LNCAP (cell line): ENCODE measurements around the gene MYH15.

Experiments
- TF ChIP-seq, protein P1 (sequence below): fragments of 450-650 bp; IDR thresholded peaks from 2 replicates; pipeline ENCODE4 v1.5.1; 2017; ENCODE audit warnings: mild to moderate bottlenecking

The MYH15 gene

DNA sequence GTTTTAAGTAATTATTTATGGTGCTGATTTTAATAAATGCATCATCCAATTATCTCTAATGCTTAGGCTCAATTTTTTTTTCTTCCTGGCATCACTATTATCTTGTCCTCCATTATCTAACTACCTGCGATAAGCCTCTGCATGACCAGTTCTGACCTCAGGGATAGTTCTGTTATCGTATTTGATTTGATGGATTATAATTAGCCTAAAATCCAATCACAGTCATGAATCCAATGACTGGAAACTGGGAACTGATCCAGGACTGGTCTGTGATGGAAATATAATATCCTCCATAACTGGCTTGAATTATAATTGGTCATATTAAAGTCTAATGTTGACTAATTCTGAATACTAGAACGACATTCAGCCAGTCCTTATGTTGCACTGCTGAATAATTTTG lies 1.1 kb downstream of the MYH15 start:
- TF ChIP-seq, protein P1, sequence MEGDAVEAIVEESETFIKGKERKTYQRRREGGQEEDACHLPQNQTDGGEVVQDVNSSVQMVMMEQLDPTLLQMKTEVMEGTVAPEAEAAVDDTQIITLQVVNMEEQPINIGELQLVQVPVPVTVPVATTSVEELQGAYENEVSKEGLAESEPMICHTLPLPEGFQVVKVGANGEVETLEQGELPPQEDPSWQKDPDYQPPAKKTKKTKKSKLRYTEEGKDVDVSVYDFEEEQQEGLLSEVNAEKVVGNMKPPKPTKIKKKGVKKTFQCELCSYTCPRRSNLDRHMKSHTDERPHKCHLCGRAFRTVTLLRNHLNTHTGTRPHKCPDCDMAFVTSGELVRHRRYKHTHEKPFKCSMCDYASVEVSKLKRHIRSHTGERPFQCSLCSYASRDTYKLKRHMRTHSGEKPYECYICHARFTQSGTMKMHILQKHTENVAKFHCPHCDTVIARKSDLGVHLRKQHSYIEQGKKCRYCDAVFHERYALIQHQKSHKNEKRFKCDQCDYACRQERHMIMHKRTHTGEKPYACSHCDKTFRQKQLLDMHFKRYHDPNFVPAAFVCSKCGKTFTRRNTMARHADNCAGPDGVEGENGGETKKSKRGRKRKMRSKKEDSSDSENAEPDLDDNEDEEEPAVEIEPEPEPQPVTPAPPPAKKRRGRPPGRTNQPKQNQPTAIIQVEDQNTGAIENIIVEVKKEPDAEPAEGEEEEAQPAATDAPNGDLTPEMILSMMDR = no peak

DNA sequence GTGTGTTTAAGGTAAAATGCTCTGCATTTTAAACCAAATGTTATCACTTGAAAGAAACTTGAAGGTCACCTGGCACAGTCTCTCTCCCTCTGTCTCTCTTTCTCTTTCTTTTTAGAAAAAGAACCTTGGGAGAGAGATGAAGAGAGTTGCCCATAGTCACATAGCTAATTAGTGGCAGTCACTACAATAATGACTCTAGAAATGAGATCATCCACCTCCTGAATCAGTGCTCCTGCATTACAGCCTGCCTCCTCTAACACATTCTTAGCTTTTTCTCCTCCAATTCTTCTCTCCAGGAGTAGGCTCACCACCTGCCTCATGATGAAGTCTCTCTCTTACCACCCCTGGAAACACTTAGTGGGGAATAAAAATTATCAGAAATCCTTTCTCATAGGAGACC lies 2.5 kb downstream of the MYH15 start:
- TF ChIP-seq, protein P1 = no peak

DNA sequence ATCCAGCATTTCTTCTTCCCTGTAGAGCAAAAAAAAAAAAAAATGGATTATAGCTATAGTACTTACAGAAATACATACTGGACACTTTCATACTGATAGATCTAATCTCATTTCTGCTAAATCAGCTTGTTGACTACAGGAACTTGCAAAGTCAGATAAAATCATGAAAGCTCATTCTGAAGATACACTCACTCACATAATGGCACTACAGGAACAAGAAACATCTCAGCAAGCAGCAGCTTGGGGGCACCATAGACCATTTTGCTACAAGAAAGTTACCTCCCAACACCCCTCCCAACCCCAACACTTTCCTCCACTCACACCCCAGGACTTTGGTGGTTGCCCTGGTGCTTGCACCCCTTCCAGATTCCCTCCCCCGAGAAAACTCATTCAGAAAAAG lies 4.6 kb downstream of the MYH15 start:
- TF ChIP-seq, protein P1 = no peak

DNA sequence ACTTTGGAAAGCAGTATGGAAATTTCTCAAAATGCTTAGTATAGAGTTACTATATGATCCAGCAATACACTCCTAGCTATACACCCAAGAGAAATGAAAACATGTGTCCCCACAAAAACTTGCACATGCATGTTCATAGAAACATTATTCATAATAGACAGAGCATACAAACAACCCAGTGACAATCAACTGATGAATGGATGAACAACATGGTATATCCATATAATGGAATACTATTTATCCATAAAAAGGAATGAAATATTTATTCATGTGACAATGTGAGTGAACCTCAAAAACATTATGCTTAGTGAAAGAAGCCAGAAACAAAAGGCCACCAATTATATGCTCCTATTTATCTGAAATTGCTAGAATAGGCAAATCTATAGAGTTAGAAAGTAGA lies 6.7 kb downstream of the MYH15 start:
- TF ChIP-seq, protein P1 = no peak

DNA sequence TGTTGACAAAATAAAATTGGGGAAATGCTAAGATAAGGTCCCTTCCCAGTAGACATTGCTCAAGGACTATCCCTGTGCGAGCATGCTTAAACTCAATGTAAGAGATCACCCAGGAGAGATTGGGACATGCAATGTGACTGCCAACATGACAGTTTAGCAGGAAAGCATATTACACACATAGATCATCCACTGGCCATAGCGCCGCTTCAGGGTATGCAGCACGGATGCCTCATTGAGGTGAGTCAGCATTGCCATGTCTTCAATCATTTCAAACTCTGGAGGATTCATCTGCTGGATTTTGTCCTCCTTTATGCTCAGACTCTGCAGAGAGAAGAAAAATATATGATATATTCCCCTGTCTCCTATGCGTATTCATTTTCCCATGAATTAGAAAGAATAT lies 8.9 kb downstream of the MYH15 start:
- TF ChIP-seq, protein P1 = no peak

DNA sequence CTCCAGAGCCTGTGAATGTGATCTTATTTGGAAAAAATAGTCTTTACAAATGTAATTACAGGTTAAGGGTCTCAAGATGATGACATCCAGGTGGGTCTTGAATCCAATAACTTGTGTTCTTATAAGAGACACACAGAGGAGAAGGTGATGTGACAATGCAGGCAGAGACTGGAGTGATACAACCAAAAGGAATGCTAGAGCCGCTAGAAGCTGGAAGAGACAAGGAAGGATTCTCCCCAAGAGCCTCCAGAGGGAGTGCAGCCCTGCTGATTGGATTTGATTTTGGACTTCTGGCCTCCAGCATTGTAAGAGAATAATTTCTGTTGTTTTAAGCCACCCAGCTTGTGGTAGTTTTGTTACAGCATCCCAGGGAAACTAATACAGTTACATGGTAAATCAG lies 9.7 kb downstream of the MYH15 start:
- TF ChIP-seq, protein P1 = no peak

DNA sequence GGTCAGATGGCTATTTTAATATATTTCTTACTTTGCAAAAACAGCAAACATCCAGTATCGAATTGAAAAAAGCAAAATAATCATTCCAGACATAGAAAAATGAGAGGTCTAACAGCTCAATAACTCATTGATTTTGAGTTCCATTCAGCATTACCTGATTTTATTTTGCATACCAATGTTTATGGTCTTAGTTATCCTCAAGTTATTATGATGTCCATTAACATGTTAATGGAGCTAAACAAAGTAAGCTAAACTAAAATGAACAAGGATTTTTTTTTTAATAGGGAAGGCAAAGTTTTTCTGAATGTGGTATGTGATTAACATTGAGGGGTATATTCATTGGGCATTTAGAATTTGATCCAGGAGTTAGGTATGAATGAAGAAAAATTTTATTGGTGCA lies 13.1 kb downstream of the MYH15 start:
- TF ChIP-seq, protein P1 = no peak

DNA sequence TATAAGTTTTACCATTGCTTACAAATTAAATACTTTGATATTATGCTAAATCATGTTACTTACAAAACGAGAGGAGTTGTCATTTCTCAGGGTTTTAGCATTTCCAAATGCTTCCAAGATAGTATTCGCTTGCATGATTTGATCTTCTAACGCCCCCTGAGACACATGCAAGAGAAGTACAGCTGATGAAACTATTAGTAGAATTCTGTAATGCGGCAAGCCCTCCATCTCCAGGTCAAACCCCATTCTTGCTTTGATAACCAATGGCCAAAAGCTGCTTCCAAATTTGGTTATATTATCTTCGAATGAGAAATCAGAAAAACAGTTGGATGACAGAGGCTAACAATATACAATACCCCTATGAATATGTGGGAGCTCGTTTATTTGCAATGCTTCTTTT lies 14.7 kb downstream of the MYH15 start:
- TF ChIP-seq, protein P1 = no peak
